PC-9 (cell line): ENCODE data around the gene ALK. TPM values are rescaled to one million over a fixed set of nuclear protein-coding genes. Genes with fewer than 3 reads are reported as not detected.

Experiments
- BruUV-seq: library from RNA; stranded (reverse); fragments of 400-500 nt; replicated peaks from 2 replicates; lab custom pipeline; 2021; lab: Mats Ljungman, UMichigan
- CTCF ChIA-PET: fragments of 300-600 bp; sonication (Branson Sonifier 250); formaldehyde crosslinking; loops from one replicate; lab custom pipeline; 2022; ENCODE audit warnings: antibody characterized with exemption; lab: Charles Lee
- POLR2A ChIA-PET: fragments of 300-600 bp; sonication (Branson Sonifier 250); formaldehyde crosslinking; loops from one replicate; lab custom pipeline; 2022; ENCODE audit warnings: antibody characterized with exemption; ENCODE audit not compliant: unreplicated experiment; lab: Charles Lee
- DNase-seq, 2 experiments: peaks; one replicate each; pipeline versions ENCODE4 v3.0.0 to v3.0.0-alpha.2; 2015 to 2022; ENCODE audit warnings: mixed read lengths in 1 of 2
- H2AFZ ChIP-seq: fragments of 200-600 bp; sonication (generic); 2 replicates; pipeline ENCODE4 v1.8.1; 2017; ENCODE audit warnings: antibody characterized with exemption
- H3F3A ChIP-seq: fragments of 200-600 bp; sonication (generic); 2 replicates; pipeline ENCODE4 v1.8.1; 2017; ENCODE audit warnings: antibody characterized with exemption, mild to moderate bottlenecking, low read depth; ENCODE audit not compliant: insufficient read depth
- H3K27ac ChIP-seq: fragments of 200-600 bp; sonication (generic); 2 replicates; pipeline ENCODE4 v1.6.1; 2016; ENCODE audit warnings: mixed run types
- H3K27me3 ChIP-seq: fragments of 200-600 bp; sonication (generic); 2 replicates; pipeline ENCODE4 v1.6.1; 2016; ENCODE audit warnings: low read depth, mixed run types; ENCODE audit not compliant: insufficient read depth
- H3K36me3 ChIP-seq: fragments of 200-600 bp; sonication (generic); 2 replicates; pipeline ENCODE4 v1.6.1; 2016; ENCODE audit warnings: low read depth, mixed run types
- H3K4me1 ChIP-seq: fragments of 200-600 bp; sonication (generic); replicated peaks from 2 replicates; pipeline ENCODE4 v1.6.1; 2016; ENCODE audit warnings: mixed run types; ENCODE audit not compliant: insufficient read depth
- H3K4me2 ChIP-seq: fragments of 200-600 bp; sonication (generic); 2 replicates; pipeline ENCODE4 v1.6.1; 2017; ENCODE audit warnings: mixed run types
- H3K4me3 ChIP-seq: fragments of 200-600 bp; sonication (generic); 2 replicates; pipeline ENCODE4 v1.6.1; 2016; ENCODE audit warnings: mixed run types
- H3K79me2 ChIP-seq: fragments of 200-600 bp; sonication (generic); 2 replicates; pipeline ENCODE4 v1.6.1; 2017; ENCODE audit warnings: low read depth, mixed run types
- H3K9me2 ChIP-seq: fragments of 200-600 bp; sonication (generic); 2 replicates; pipeline ENCODE4 v1.8.1; 2017; ENCODE audit warnings: mild to moderate bottlenecking; ENCODE audit not compliant: insufficient read depth
- H3K9me3 ChIP-seq: fragments of 200-600 bp; sonication (generic); 2 replicates; pipeline ENCODE4 v1.8.1; 2016; ENCODE audit warnings: low read depth; ENCODE audit not compliant: insufficient read depth
- H4K20me1 ChIP-seq: fragments of 200-600 bp; sonication (generic); 2 replicates; pipeline ENCODE4 v1.8.1; 2017; ENCODE audit not compliant: insufficient read depth
- CTCF ChIP-seq: fragments of 200-600 bp; sonication (generic); conservative IDR thresholded peaks from 2 replicates; pipeline ENCODE4 v1.6.1; 2017; ENCODE audit warnings: mixed run types, antibody characterized with exemption, mild to moderate bottlenecking, moderate library complexity
- EZH2 ChIP-seq: fragments of 200-600 bp; sonication (generic); IDR thresholded peaks from 2 replicates; pipeline ENCODE4 v1.8.0; 2017; ENCODE audit warnings: antibody characterized with exemption, low read depth
- intact Hi-C: fragments of 100-400 bp; cut with micrococcal nuclease; formaldehyde crosslinking; loops from one replicate; pipeline ENCODE4 v1.10.0; 2022; ENCODE audit not compliant: unreplicated experiment
- total RNA-seq: library from RNA; stranded (reverse); gene quantifications from 2 replicates; pipeline ENCODE4 v1.2.3, GENCODE V29; 2021

Gene ALK
- total RNA-seq, 1 experiment from 2014 or later, result not detected

DNA sequence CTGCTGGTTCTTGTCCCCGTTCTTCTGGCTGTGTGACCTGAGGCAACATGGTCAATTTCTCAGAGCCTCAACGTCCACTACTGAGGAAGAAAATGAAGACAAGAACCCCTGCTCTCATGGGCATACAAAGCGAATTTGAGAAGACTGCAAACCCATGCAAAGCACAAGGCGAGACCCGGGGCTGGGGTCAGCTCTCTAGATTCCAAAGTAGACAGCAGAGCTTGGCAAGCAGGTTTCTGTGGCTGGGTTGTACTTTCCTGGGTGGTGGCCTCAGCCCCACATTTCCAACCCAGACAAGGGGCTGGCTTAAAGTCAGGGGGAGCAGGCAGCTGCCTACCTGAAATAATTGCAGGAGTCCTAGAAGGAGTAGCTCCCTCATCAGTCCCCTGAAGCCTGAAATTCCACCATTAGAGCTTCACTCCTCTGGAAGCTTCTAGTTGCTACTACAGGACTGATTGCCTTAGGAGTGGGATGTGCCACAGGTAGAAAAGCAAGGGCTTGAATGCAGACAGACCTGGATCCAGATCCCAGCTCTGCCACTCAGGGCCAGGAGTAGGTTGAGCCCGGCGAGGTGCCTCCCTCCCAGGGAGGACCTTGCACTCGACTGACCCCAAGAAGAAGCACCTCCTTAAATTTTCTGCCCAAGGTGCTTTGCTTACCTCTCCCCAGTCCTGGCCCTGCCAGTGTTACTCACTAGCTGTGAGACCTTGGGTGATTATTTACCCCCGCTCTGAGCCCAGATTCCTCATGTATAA lies 678.6 kb downstream of the ALK start:
- intact Hi-C loops, result no loop called here
- CTCF ChIA-PET, result no interaction called here
- H3K27me3 ChIP-seq, result peaks cover 45% of the 10 kb centered on the region
- H3K4me1 ChIP-seq, result no peaks in the 10 kb centered on the region
- H4K20me1 ChIP-seq, result no peaks in the 10 kb centered on the region
- no peaks in the 10 kb centered on the region for H3K9me3 ChIP-seq
- DNase-seq, result no peak
- BruUV-seq, result no TSS peak
- no peaks in the 10 kb centered on the region for H3F3A ChIP-seq
- H3K4me2 ChIP-seq, result no peak overlapping the region
- no peak overlapping the region for H2AFZ ChIP-seq
- no peaks in the 10 kb centered on the region for H3K36me3 ChIP-seq
- POLR2A ChIA-PET, result no interaction called here
- H3K4me3 ChIP-seq, result no peak overlapping the region
- H3K79me2 ChIP-seq, result no peaks in the 10 kb centered on the region
- TF ChIP-seq EZH2 (no peak), CTCF (no peak)
- H3K9me2 ChIP-seq, result no peaks in the 10 kb centered on the region
- no peak overlapping the region for H3K27ac ChIP-seq

DNA sequence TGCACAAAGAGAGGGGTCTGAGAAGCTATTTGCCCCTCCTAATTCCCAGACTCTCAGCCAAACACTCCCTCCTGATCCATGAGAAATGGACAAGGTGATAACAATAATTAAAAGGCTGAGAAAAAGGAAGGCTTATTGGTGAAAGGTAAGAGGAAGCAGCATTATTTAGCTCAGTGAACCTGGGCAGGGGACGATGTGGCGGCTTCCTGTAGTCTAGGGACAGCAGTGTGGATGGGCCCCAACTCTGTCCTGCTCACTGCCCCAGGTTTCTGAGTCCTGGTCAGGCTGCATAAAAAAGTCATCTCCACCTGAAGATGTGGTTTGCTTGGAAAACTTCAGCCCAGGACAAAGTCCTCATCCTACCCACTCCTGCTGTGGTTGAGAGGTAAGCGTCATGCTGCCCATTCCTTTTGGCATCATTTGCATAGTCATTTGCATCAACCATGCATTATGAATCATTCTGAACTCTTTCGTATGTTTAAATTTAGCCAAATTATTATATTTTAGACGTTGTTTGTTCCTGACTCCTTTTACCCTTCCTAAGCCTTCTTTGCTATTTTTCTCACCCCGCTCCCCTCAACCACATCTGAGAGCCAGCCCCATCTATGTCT lies 679.3 kb downstream of the ALK start:
- DNase-seq, result no peak
- BruUV-seq, result no TSS peak
- POLR2A ChIA-PET, result no interaction called here
- intact Hi-C loops, result no loop called here
- H3K27me3 ChIP-seq, result peaks cover 52% of the 10 kb centered on the region
- H3K9me3 ChIP-seq, result no peaks in the 10 kb centered on the region
- H3K4me2 ChIP-seq, result no peak overlapping the region
- CTCF ChIA-PET, result no interaction called here
- no peaks in the 10 kb centered on the region for H3F3A ChIP-seq
- H3K4me3 ChIP-seq, result no peak overlapping the region
- no peak overlapping the region for H2AFZ ChIP-seq
- TF ChIP-seq EZH2 (no peak), CTCF (no peak)
- no peak overlapping the region for H3K27ac ChIP-seq
- no peaks in the 10 kb centered on the region for H3K79me2 ChIP-seq
- no peaks in the 10 kb centered on the region for H4K20me1 ChIP-seq
- no peaks in the 10 kb centered on the region for H3K36me3 ChIP-seq
- H3K4me1 ChIP-seq, result no peaks in the 10 kb centered on the region
- no peaks in the 10 kb centered on the region for H3K9me2 ChIP-seq

GRCh38 chr2:29241341-29241740 lies 680.0 kb downstream of the ALK start:
- intact Hi-C loops, result no loop called here
- Histone ChIP-seq H3K79me2 (no peaks in the 10 kb centered on the region), H3K4me3 (no peak overlapping the region), H3K36me3 (no peaks in the 10 kb centered on the region), H3K27ac (no peak overlapping the region), H3K27me3 (peaks cover 59% of the 10 kb centered on the region), H4K20me1 (no peaks in the 10 kb centered on the region), H2AFZ (no peak overlapping the region), H3K4me2 (no peak overlapping the region), H3F3A (no peaks in the 10 kb centered on the region), H3K4me1 (no peaks in the 10 kb centered on the region), H3K9me3 (no peaks in the 10 kb centered on the region), H3K9me2 (no peaks in the 10 kb centered on the region)
- CTCF ChIA-PET, result no interaction called here
- no TSS peak for BruUV-seq
- no peak for TF ChIP-seq CTCF
- no peak for TF ChIP-seq EZH2
- no peak for DNase-seq
- POLR2A ChIA-PET, result no interaction called here
